B cell (primary cell): Measurements from ENCODE around the gene APOL5.

Experiments
- CTCF ChIP-seq: fragments of 200-600 bp; IDR thresholded peaks from one replicate; pipeline ENCODE4 v1.8.0; 2022; ENCODE audit warnings: antibody characterized with exemption, mild to moderate bottlenecking
- EZH2 ChIP-seq: IDR thresholded peaks from 2 replicates; pipeline ENCODE4 v1.6.1; 2012; ENCODE audit warnings: borderline replicate concordance, low read depth, mild to moderate bottlenecking, moderate library complexity, low read length; ENCODE audit not compliant: insufficient read depth, poor library complexity, severe bottlenecking

GRCh38 chr22:35731321-35731720, 13.6 kb downstream of the APOL5 start:
- TF ChIP-seq CTCF (no peak), EZH2 (no peak)
